Adrenal gland (tissue), 12 donors: ENCODE measurements around the gene PPFIA1. TPM values are rescaled to one million over a fixed set of nuclear protein-coding genes. Genes with fewer than 3 reads are reported as not detected.

ENCODE experiments used
- DNase-seq, 7 donors: peaks; one replicate each; pipeline ENCODE4 v3.0.0-alpha.2; 2019 to 2020
- H3K27ac ChIP-seq, 5 donors: fragments of 200-600 bp; sonication (generic) in 4 of 5; 1 replicate in 3 of 5; 2 replicates in 2 of 5; pipeline versions ENCODE4 v1.5.1 to v1.8.0; 2016 to 2020; ENCODE audit warnings: mild to moderate bottlenecking in 1 of 5
- H3K27me3 ChIP-seq: fragments of 200-600 bp; 2 replicates; pipeline ENCODE4 v1.8.0; 2021
- H3K36me3 ChIP-seq, 2 donors: fragments of 200-600 bp; replicated peaks in 1 of 2; 1 replicate in 1 of 2; 2 replicates in 1 of 2; pipeline versions ENCODE4 v1.5.1 to v1.8.0; 2018 to 2022
- H3K4me1 ChIP-seq, 2 donors: fragments of 200-600 bp; replicated peaks in 1 of 2; 1 replicate in 1 of 2; 2 replicates in 1 of 2; pipeline versions ENCODE4 v1.5.1 to v1.8.0; 2018 to 2021
- H3K4me3 ChIP-seq, 4 donors: fragments of 200-600 bp; sonication (generic) in 3 of 4; one replicate each; pipeline ENCODE4 v1.5.1; 2016 to 2018
- H3K9me3 ChIP-seq, 3 donors: fragments of 200-600 bp; sonication (generic) in 1 of 3; replicated peaks in 1 of 3; 1 replicate in 2 of 3; 2 replicates in 1 of 3; pipeline versions ENCODE4 v1.5.1 to v1.8.0; 2016 to 2021
- CTCF ChIP-seq, 6 experiments: fragments of 450-650 bp in 4 of 6; fragments of 200-600 bp in 2 of 6; sonication (generic) in 1 of 6; IDR thresholded peaks; 1 replicate in 5 of 6; 2 replicates in 1 of 6; pipeline versions ENCODE4 v1.5.1 to v1.8.0; 2016 to 2021; ENCODE audit warnings: antibody characterized with exemption in 6 of 6, mild to moderate bottlenecking in 2 of 6, moderate library complexity in 1 of 6
- POLR2A ChIP-seq, 2 donors: fragments of 450-650 bp; IDR thresholded peaks; one replicate each; pipeline ENCODE4 v1.6.1; 2017; ENCODE audit warnings: antibody characterized with exemption in 2 of 2, mild to moderate bottlenecking in 2 of 2, moderate library complexity in 1 of 2
- WGBS, 4 donors: extraction: QIAGEN DNeasy Blood & Tissue Kit in 2 of 4; methylation state at CpG; one replicate each; pipeline versions ENCODE4 v1.1.5 to v1.1.7; 2013 to 2017; 5-methylcytosine and 5-hydroxymethylcytosine counted together
- intact Hi-C, 2 donors: fragments of 100-400 bp; cut with DNase I; formaldehyde crosslinking; loops; one replicate each; pipeline versions ENCODE4 v1.14.1 to v1.15.0; 2022 to 2023
- polyA plus RNA-seq, 3 donors: library from polyadenylated mRNA; stranded (reverse); fragments of 200-250 nt in 2 of 3; fragments of 350-450 nt in 1 of 3; fragmentation: Illumina TruSeq in 1 of 3; extraction: RNeasy Lipid Tissue Mini Kit (QIAGEN cat#74804) in 1 of 3; gene quantifications; one replicate each; pipeline ENCODE4 v1.2.3, GENCODE V29; 2013 to 2014
- total RNA-seq, 9 donors: library from RNA; depleted of rRNA in 4 of 9; stranded (reverse); fragments of >200 nt in 4 of 9; fragments of 120-200 nt in 1 of 9; fragmentation: NEBNext Ultra II Directional in 1 of 9; extraction: Animal tissue kit (Norgen Biotek cat#: 25700) in 1 of 9; gene quantifications; one replicate each; pipeline versions ENCODE4 v1.1.0 to v1.2.4, GENCODE V29; 2013 to 2023
- donor health status: healthy with polysubstance abuse.
- donor health status: Bipolar disorder and iron deficiency.
- donor health status: DM: yes; HTN: yes; CAD: no.
- donor health status: DM: no; HTN: no; CAD: no.
- donor health status: DM: no; HTN: no; CAD: no.
- donor health status: DM: yes; HTN: yes; CAD: no.

The PPFIA1 gene
- total and polyA plus RNA-seq, 12 donors: 25.8 to 58.6 (median 35.7) TPM

GRCh38 chr11:70298243-70298915 lies 27.9 kb downstream of the PPFIA1 start:
- Histone ChIP-seq H3K4me1 (peaks cover 8 to 11% of the 10 kb centered on the region in 2 donors), H3K4me3 (no peak overlapping the region), H3K27me3 (no peaks in the 10 kb centered on the region), H3K36me3 (peaks cover 0 to 20% of the 10 kb centered on the region in 2 donors), H3K9me3 (no peaks in the 10 kb centered on the region), H3K27ac (no peak overlapping the region)
- intact Hi-C loops: no loop called here
- no peak for DNase-seq
- TF ChIP-seq POLR2A (IDR thresholded peaks at IDR 0.05) (no peak), CTCF (IDR thresholded peaks at IDR 0.05) (no peak)
- WGBS, 4 donors: 74 to 80% (median 79%) methylated on average over 5 of the region's 5 CpGs

- intact Hi-C loops: no loop called here
- Histone ChIP-seq H3K4me3 (no peak overlapping the region), H3K27ac (no peak overlapping the region), H3K27me3 (no peaks in the 10 kb centered on the region), H3K4me1 (peaks cover 15 to 20% of the 10 kb centered on the region in 2 donors), H3K9me3 (no peaks in the 10 kb centered on the region), H3K36me3 (peaks cover 0 to 20% of the 10 kb centered on the region in 2 donors)
- DNase-seq: no peak
- 93 to 96% (median 95%) methylated on average over 11 of the region's 11 CpGs for WGBS, 4 donors
- no peak for TF ChIP-seq CTCF (IDR thresholded peaks at IDR 0.05)
- TF ChIP-seq POLR2A (IDR thresholded peaks at IDR 0.05): no peak
Observed at GRCh38 chr11:70299636-70300035, 29.1 kb downstream of the PPFIA1 start.

DNA sequence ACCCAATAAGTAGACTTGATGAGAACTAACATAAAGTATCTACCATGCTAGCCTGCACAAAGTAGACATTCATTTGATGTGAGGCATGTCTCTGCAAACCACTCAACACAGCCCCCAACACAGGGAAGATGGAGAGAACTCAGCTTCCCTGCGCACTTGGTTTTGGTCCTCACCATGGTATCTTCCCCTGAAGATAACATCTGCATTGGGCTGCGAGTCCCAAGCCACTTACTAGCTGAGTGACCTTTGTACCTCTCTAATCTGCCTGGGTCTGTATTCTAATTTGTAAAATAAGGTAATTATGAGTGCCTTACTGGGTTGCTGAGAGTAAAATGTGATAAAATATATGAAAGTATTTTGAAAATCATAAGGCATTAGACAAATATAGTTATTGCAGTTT lies 30.7 kb downstream of the PPFIA1 start:
- Histone ChIP-seq H3K36me3 (peaks cover 0 to 20% of the 10 kb centered on the region in 2 donors), H3K4me3 (no peak overlapping the region), H3K27ac (no peak overlapping the region), H3K9me3 (no peaks in the 10 kb centered on the region), H3K27me3 (no peaks in the 10 kb centered on the region), H3K4me1 (peaks cover 15 to 20% of the 10 kb centered on the region in 2 donors)
- WGBS, 4 donors: 84 to 98% (median 95%) methylated on average over 2 of the region's 2 CpGs
- TF ChIP-seq POLR2A (IDR thresholded peaks at IDR 0.05) (no peak), CTCF (IDR thresholded peaks at IDR 0.05) (no peak)
- DNase-seq: no peak
- intact Hi-C loops: no loop called here

DNA sequence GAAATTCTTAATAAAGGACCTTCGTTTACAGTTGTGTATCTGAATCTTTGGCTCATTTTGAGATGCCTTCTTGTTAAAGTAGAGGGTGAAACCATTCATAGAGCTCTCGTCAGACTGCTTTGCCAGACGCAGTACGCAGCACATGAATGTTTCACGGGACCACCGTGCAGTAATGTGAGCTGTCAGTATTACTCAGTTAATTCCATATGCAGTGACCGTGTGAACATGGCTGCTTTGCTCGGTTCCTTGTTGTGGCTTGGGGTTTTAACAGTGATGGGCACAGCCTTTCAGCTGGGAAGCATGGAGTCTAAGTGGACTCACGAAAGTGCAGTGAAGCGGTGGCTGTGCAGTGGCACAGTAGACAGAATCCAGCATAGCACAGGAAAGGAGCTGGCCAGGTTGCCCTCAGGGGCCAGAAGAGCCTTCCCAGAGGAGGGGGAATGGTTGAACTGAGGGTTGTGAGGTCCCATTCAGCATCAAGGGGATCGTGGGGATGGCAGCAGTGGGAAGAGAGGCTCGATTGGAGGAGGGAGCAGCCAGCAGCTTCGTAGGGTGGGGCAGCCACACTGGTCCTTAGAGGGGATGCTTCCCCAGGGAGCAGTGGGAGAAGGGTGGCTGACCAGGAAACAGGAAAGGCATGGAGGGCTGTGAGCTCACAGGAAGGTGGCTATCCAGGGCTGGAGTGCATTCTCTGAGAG lies 31.4 kb downstream of the PPFIA1 start:
- no peaks in the 10 kb centered on the region for H3K27me3 ChIP-seq
- intact Hi-C loops: no loop called here
- no peak overlapping the region for H3K27ac ChIP-seq
- no peaks in the 10 kb centered on the region for H3K9me3 ChIP-seq
- H3K4me1 ChIP-seq: peaks cover 15 to 20% of the 10 kb centered on the region in 2 donors
- TF ChIP-seq CTCF (IDR thresholded peaks at IDR 0.05): no peak
- TF ChIP-seq POLR2A (IDR thresholded peaks at IDR 0.05): no peak
- no peak overlapping the region for H3K4me3 ChIP-seq
- peaks cover 0 to 20% of the 10 kb centered on the region in 2 donors for H3K36me3 ChIP-seq
- WGBS, 4 donors: 93 to 95% (median 94%) methylated on average over 13 of the region's 13 CpGs
- DNase-seq: no peak
